Hematopoietic multipotent progenitor cell treated with erythropoietin and hydrocortisone succinate and interleukin-3 and kit ligand, for 4 days (in vitro differentiated cells): ENCODE data around the gene SLC2A6.
A peak's percentile ranks its signal among the peaks of the same experiment; 100 is the strongest.
"Not testable (repeated sequence)": the region's sequence is repeated elsewhere in the genome, so short reads cannot be mapped to it uniquely, and the experiment has no call there.

Source experiments
- DNase-seq: peaks from one replicate; pipeline ENCODE4 v3.0.0-alpha.2; 2015

Gene SLC2A6

GRCh38 chr9:133459476-133460404, 19.2 kb downstream of the SLC2A6 start, which contains the start of gene CACFD1:
Gene CACFD1 (plus strand): TSS chr9:133459978. CDS start chr9:133460067, 89 bp downstream.
- DNase-seq: peak; percentile 96

DNA sequence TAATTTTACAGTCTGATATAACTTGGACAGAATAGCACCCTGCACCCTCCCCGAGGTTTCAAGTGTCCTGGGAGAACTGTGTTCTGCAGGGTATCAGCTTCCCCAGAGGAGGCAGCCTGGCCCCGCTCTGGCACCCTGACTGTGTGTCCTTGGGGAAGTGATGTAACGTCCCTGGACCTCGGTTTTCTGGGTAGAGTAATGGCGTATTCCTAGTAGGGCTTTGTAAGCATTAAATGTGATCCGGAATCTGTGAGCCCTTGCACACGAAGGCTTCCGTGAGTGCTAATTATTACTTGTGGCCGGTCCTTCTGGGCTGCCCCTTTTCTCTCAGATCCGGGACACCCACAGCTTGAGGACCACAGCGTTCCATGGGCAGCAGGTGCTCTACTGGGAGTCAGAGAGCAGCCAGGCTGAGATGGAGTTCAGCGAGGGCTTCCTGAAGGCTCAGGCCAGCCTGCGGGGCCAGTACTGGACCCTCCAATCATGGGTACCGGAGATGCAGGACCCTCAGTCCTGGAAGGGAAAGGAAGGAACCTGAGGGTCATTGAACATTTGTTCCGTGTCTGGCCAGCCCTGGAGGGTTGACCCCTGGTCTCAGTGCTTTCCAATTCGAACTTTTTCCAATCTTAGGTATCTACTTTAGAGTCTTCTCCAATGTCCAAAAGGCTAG, 20.1 kb downstream of the SLC2A6 start:
- DNase-seq: no peak

DNA sequence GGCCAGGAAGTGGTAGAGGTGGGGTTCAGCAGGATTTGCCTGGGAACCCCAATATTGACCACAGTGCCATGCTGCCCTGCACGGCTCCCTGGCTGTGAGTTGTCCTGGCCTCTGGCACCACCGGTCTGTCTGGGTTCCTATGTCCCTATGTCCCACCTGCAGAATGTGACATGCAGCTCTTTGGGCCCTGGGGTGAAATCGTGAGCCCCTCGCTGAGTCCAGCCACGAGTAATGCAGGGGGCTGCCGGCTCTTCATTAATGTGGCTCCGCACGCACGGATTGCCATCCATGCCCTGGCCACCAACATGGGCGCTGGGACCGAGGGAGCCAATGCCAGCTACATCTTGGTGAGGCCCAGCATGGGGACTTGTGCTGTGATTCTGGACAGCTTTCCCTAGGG, 21.2 kb downstream of the SLC2A6 start:
- no peak for DNase-seq

- DNase-seq: no peak
Measured at GRCh38 chr9:133457233-133457632, 21.7 kb downstream of the SLC2A6 start.

DNA sequence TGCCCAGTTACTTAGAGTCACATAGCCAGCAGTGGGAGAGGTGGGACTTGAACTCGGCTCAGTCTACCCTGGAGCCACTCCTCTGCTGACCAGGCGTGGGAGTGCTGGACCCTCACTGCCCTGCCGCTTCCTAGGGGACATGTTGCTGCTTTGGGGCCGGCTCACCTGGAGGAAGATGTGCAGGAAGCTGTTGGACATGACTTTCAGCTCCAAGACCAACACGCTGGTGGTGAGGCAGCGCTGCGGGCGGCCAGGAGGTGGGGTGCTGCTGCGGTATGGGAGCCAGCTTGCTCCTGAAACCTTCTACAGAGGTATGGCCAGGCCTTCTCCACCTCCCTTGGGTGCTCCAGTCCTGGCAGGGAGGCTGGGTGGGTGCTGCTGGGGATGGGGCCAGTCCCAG, 22.5 kb downstream of the SLC2A6 start:
- DNase-seq: peak; percentile 38

DNA sequence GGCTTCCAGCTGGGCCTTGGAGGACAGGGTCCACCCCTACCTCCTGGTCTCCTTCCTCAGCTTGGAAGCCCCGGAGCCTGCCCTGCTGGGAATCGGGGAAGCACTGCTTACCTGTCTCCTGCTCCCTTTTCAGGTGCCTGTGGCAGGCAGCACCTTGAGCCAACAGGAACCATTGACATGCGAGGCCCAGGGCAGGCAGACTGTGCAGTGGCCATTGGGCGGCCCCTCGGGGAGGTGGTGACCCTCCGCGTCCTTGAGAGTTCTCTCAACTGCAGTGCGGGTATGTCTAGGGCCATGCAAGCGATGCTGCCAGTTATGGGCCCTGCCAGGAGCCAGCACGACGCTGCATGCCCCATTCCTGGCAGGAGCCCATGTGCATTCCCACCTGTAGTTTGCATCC, 23.0 kb downstream of the SLC2A6 start:
- DNase-seq: no peak

DNA sequence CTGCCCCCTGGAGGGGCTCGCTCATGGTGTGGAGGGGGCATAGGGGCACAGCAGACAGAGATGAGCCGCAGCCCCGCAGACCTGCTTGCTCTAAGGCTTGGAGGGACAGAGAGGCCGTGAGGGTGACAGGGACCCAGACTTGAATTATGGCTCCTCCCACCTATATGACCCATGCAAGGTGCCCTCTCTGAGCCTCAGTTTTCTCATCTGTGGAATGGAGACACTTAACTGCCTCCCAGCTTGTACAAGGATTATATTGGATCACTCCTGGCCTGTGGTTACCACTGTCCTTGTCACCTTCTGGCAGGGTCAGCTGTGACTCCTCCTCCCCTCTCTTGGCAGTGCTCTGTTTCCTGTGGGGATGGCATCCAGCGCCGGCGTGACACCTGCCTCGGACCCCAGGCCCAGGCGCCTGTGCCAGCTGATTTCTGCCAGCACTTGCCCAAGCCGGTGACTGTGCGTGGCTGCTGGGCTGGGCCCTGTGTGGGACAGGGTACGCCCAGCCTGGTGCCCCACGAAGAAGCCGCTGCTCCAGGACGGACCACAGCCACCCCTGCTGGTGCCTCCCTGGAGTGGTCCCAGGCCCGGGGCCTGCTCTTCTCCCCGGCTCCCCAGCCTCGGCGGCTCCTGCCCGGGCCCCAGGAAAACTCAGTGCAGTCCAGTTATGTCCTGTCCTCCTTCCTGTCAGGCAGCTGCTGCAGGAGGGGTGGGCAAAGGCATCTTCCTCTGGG, 23.8 kb downstream of the SLC2A6 start:
- DNase-seq: no peak

DNA sequence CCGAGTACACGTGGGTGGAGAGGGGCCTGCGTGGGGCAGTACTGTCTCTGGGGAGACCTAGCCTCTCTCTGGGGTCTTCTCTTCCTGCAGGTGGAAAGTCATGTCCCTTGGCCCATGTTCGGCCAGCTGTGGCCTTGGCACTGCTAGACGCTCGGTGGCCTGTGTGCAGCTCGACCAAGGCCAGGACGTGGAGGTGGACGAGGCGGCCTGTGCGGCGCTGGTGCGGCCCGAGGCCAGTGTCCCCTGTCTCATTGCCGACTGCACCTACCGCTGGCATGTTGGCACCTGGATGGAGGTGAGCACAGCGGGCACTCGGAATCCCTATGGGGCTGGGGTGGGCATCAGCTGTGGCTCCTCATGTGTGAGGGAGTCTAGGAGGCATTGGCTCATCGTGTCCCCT, 24.6 kb downstream of the SLC2A6 start:
- DNase-seq: no peak

DNA sequence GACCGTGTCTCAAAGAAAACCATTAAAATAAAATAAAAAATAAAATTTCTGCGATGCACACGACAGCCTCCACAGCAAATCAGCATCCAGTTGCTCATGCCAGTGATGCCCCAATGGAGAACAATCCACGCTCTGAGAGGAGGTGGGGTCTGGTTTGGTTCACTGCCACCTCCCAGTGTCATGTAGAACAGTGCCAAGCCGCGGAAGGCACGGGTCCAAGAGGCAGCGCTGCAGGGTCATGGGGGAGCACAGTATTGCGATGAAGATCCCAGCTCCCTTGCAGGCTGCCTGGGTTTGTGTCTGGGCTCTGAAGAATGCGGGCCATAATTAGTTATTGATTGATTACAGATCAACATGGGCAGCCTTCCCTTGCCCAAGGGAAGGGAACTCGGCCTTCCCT, 25.2 kb downstream of the SLC2A6 start:
- DNase-seq: no peak

DNA sequence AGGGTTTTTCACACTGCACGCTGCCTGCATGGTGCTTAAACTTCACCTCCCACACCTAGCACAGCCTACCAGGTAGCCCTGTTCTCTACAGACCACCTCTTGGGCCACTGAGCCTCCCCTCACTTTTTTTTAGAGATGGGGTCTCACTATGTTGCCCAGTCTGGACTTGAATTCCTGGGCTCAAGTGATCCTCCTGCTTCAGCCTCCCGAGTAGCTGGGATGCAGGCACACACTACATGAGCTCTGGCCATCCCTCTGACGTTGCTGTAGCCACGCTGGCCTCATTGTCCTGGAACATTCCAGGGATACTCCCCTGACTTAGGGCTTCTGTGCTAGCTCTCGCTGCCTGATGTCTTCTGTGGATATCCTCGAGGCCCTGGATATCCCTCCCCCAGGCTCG, 26.3 kb downstream of the SLC2A6 start:
- no peak for DNase-seq

GRCh38 chr9:133451865-133452264, 27.0 kb downstream of the SLC2A6 start:
- not testable (repeated sequence) for DNase-seq

DNA sequence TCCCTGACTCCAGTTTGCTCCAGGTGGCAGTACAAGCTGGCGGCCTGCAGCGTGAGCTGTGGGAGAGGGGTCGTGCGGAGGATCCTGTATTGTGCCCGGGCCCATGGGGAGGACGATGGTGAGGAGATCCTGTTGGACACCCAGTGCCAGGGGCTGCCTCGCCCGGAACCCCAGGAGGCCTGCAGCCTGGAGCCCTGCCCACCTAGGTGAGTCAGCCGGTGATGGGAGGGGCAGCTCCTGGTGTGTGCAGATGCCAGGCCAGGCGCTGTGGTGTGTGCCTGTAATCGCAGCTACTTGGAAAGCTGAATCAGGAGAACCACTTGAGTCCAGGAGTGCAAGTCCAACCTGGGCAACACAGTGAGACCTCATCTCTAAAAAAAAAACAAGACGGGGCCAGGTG, 29.1 kb downstream of the SLC2A6 start:
- no peak for DNase-seq

DNA sequence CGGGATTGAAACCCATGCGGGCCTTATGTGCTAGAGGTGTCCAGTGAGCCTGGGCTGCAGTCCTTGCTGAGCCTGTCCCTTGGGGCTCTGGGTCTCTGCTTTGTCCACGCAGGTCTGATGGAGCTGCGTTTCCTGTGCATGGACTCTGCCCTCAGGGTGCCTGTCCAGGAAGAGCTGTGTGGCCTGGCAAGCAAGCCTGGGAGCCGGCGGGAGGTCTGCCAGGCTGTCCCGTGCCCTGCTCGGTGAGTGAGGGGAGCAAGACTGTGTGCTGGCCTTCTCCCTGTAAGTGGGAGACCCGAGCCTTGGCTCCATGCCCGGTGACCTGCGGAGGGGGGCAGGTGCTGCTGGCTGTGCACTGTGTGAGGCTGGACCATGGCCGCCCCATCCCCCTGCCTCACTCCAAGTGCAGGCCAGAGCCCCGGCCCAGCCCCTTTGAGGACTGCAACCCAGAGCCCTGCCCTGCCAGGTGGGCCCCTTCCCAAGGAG, 30.4 kb downstream of the SLC2A6 start:
- DNase-seq: no peak

DNA sequence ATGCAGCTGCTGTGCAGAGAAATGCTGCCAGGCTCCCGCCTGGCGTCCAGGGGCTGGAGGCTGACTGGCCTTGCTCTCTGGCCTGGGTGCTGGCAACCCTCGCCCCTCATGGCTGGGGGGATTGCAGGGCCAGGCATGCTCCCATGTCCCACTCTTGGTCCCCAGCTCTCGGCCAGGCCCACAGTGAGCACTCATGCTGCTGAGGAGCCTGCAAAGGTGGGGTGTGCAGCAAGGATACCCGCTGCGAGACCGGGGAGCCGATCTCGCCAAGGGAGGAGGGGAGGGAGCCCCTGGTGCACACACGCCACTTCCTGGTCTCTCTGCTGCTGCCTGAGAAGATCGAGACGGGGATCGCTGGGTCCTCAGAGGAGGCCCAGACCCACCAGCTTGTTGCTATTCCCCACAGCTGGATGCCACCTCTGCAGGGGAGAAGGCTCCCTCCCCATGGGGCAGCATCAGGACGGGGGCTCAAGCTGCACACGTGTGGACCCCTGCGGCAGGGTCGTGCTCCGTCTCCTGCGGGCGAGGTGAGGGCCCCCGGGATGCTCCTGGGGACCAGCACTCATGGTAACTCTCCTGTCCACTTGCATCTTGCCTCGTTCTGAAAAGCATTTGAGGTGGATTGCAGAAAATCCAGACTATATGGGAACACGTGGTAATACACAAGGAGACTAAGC, 33.5 kb downstream of the SLC2A6 start:
- DNase-seq: no peak

GRCh38 chr9:133443982-133444381, 34.9 kb downstream of the SLC2A6 start:
- no peak for DNase-seq

- no peak for DNase-seq
Measured at GRCh38 chr9:133443248-133443647, 35.7 kb downstream of the SLC2A6 start.

DNA sequence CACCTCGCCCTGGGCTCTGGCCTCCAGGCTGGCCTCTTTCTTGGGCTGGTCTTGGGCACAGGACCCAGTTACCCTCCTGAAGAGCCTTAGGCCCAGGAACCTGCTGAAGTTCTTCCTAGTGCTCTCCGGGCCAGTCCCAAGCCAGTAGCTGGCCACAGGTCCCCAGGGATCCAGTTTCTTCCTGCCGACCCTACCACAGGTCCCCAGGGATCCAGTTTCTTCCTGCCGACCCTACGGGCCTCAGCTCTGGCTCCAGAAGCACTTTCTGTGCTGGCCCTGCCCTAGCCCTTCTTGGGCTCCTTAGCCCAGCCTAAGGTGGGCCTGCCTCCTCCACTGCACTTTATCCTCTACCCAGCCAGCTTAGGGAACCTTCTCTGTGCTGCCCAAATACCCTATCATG, 37.3 kb downstream of the SLC2A6 start:
- no peak for DNase-seq

GRCh38 chr9:133440874-133441273, 38.0 kb downstream of the SLC2A6 start:
- no peak for DNase-seq

DNA sequence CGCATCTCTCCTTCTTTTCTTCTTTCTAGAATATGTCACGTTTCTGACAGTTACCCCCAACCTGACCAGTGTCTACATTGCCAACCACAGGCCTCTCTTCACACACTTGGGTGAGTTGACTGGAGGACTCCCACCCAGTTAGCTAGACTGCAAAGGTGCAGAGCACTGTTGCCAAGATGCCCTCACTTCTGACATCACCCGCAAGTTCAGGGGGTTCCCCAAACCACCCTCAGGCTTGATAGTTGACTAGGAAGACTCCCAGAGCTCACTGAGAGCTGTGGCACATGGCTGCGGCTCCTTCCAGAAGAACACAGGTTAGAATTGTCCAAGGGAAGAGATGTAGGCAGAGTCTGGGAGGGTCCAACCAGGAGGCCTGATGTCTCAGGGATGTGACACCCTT, 39.6 kb downstream of the SLC2A6 start:
- DNase-seq: no peak

DNA sequence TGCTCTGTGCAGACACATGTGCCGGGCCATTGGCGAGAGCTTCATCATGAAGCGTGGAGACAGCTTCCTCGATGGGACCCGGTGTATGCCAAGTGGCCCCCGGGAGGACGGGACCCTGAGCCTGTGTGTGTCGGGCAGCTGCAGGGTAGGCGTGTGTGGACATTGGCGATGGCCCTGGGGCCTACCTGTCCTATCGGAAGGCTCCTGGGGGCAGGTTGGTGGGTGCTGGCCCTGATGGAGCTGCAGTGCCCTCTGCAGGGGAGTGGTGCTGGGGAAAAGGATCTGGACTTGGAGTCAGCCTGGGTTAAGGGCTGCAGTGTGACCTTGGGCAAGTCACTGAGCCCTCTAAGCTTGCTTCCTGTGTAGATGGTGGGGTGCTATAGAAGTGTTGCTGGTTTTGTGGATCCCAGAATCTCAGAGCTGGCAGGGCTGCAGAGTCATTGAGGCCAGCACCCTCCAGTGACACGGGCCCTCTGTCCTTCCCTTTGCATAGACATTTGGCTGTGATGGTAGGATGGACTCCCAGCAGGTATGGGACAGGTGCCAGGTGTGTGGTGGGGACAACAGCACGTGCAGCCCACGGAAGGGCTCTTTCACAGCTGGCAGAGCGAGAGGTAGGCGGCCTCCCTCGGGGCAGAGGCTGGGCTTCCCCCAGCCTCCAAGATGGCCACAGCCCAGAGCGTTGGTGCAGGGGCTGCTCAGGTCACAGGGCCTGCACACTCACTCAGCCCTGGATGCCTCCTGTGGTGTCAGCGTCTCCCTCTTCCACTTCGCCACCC, 41.0 kb downstream of the SLC2A6 start:
- no peak for DNase-seq

DNA sequence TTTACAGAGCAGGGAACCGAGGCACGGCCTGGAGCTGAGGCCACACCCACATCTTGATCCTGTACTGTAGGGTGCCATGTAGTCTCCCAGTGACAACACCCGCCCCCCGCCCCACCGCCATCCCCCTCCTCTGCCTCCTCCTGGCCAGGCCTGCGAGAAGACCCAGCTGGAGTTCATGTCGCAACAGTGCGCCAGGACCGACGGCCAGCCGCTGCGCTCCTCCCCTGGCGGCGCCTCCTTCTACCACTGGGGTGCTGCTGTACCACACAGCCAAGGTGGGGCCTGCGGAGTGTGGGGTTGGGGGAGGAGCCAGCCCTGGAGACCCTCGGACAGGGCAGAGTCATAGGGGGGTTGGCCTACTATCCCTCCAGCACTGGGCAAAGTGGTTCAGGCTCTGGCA, 42.2 kb downstream of the SLC2A6 start:
- DNase-seq: no peak

GRCh38 chr9:133433351-133433843, 45.5 kb downstream of the SLC2A6 start:
- DNase-seq: no peak
